Pancreas (tissue), 10 donors: ENCODE data around the gene STH. TPM values are rescaled to one million over a fixed set of nuclear protein-coding genes. Genes with fewer than 3 reads are reported as not detected.

Experiments used
- ATAC-seq, 4 donors: fragments of 200-7000 bp; cut with Tn5 transposase; one replicate each; pipeline versions ENCODE4 v1.8.0 to v1.9.1; 2020; ENCODE audit warnings: mild to moderate bottlenecking in 4 of 4, moderate library complexity in 4 of 4
- DNase-seq, 6 donors: peaks; one replicate each; pipeline ENCODE4 v3.0.0-alpha.2; 2020
- FAIRE-seq: peaks from 2 replicates; lab custom pipeline; 2012; peaks lifted over from hg19 to GRCh38; lab: Jason Lieb, UNC
- H3K27ac ChIP-seq, 4 donors: fragments of 200-600 bp; sonication (generic); 1 replicate in 3 of 4; 2 replicates in 1 of 4; pipeline versions ENCODE4 v1.5.0 to v1.8.0; 2020
- H3K27me3 ChIP-seq, 4 donors: fragments of 200-600 bp; one replicate each; pipeline ENCODE4 v1.8.0; 2021
- H3K36me3 ChIP-seq, 3 donors: fragments of 200-600 bp; sonication (generic) in 1 of 3; one replicate each; pipeline versions ENCODE4 v1.5.0 to v1.8.0; 2020 to 2021
- H3K4me1 ChIP-seq, 3 donors: fragments of 200-600 bp; one replicate each; pipeline ENCODE4 v1.8.0; 2021
- H3K4me3 ChIP-seq, 4 donors: fragments of 200-600 bp; sonication (generic) in 2 of 4; one replicate each; pipeline versions ENCODE4 v1.5.0 to v1.8.0; 2020 to 2021
- H3K9me3 ChIP-seq, 4 donors: fragments of 200-600 bp; one replicate each; pipeline ENCODE4 v1.8.0; 2021
- WGBS, 2 donors: extraction: QIAGEN DNeasy Blood & Tissue Kit; methylation state at CpG; one replicate each; pipeline ENCODE4 v1.1.7; 2013; 5-methylcytosine and 5-hydroxymethylcytosine counted together
- intact Hi-C, 3 donors: fragments of 100-400 bp; cut with DNase I; formaldehyde crosslinking; loops; one replicate each; pipeline versions ENCODE4 v1.11.1 to v1.14.2; 2022
- polyA plus RNA-seq, 2 donors: library from polyadenylated mRNA; stranded (reverse); fragments of 200-250 nt; gene quantifications; one replicate each; pipeline ENCODE4 v1.2.3, GENCODE V29; 2013
- total RNA-seq, 6 donors: library from RNA; stranded (reverse); fragmentation: NEBNext Ultra II Directional in 4 of 6; extraction: Animal tissue kit (Norgen Biotek cat#: 25700) in 4 of 6; gene quantifications; one replicate each; pipeline versions ENCODE4 v1.2.1 to v1.2.4, GENCODE V29; 2021 to 2023
- TF ChIP-seq, protein P1 (sequence below), 4 donors: fragments of 200-600 bp; sonication (generic) in 3 of 4; IDR thresholded peaks; one replicate each; pipeline versions ENCODE4 v1.5.0 to v1.8.0; 2021; ENCODE audit warnings: antibody characterized with exemption in 4 of 4
- donor health status: healthy with polysubstance abuse.
- donor health status: DM: no; HTN: no; CAD: no; lungs with moderate emphysema.
- donor health status: DM: no; HTN: no; CAD: no.
- donor health status: control.
- donor health status: control.
- donor health status: Bipolar disorder and iron deficiency.
- donor health status: DM: yes; HTN: yes; CAD: no.
- donor health status: DM: no; HTN: no; CAD: no.
- donor health status: DM: no; HTN: no; CAD: no.
- donor health status: DM: yes; HTN: yes; CAD: no.

The STH gene
- total and polyA plus RNA-seq, 8 donors, result not detected

DNA sequence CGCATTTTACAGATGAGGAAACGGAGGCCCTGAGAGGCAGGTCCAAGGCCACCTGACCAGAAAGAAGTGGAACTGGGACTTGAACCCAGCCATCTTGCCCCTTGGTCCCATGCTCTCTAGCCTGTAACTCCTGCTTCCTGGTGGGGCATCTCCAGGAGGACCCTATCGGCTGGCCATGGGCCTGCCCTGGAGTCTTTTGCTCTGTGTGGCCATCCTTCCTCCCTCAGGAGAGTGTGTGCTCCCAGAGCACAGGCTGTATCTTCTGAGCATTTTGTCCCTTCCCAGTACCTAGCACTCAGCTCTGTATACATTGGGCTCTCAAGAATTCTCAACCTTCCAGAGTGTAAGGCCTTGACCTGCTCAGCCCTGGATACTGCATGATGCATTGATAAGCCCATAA is 28.4 kb upstream of the STH start:
- ATAC-seq, result no peak
- no peaks in the 10 kb centered on the region for H3K27me3 ChIP-seq
- TF ChIP-seq, protein P1, sequence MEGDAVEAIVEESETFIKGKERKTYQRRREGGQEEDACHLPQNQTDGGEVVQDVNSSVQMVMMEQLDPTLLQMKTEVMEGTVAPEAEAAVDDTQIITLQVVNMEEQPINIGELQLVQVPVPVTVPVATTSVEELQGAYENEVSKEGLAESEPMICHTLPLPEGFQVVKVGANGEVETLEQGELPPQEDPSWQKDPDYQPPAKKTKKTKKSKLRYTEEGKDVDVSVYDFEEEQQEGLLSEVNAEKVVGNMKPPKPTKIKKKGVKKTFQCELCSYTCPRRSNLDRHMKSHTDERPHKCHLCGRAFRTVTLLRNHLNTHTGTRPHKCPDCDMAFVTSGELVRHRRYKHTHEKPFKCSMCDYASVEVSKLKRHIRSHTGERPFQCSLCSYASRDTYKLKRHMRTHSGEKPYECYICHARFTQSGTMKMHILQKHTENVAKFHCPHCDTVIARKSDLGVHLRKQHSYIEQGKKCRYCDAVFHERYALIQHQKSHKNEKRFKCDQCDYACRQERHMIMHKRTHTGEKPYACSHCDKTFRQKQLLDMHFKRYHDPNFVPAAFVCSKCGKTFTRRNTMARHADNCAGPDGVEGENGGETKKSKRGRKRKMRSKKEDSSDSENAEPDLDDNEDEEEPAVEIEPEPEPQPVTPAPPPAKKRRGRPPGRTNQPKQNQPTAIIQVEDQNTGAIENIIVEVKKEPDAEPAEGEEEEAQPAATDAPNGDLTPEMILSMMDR (IDR thresholded peaks at IDR 0.05), result no peak

DNA sequence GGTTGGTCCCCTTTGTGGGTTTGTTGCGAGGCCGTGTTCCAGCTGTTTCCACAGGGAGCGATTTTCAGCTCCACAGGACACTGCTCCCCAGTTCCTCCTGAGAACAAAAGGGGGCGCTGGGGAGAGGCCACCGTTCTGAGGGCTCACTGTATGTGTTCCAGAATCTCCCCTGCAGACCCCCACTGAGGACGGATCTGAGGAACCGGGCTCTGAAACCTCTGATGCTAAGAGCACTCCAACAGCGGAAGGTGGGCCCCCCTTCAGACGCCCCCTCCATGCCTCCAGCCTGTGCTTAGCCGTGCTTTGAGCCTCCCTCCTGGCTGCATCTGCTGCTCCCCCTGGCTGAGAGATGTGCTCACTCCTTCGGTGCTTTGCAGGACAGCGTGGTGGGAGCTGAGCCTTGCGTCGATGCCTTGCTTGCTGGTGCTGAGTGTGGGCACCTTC is 27.3 kb upstream of the STH start:
- DNase-seq, result no peak
- Histone ChIP-seq H3K4me1 (peaks cover 0 to 4% (median 0%) of the 10 kb centered on the region in 3 donors), H3K9me3 (no peaks in the 10 kb centered on the region), H3K27ac (no peak overlapping the region), H3K36me3 (no peaks in the 10 kb centered on the region), H3K27me3 (no peaks in the 10 kb centered on the region), H3K4me3 (no peak overlapping the region)
- WGBS, 2 donors, result 59 to 61% methylated on average over 14 of the region's 14 CpGs
- ATAC-seq, result no peak
- no peak for FAIRE-seq
- TF ChIP-seq, protein P1 (IDR thresholded peaks at IDR 0.05), result no peak
- intact Hi-C loops, result no loop called here

More for the DNA sequence above, 28.4 kb upstream of the STH start:
- Histone ChIP-seq H3K4me3 (no peak overlapping the region), H3K27ac (no peak overlapping the region), H3K9me3 (no peaks in the 10 kb centered on the region), H3K4me1 (peaks cover 0 to 4% (median 0%) of the 10 kb centered on the region in 3 donors), H3K36me3 (no peaks in the 10 kb centered on the region)
- intact Hi-C loops, result no loop called here
- no peak for FAIRE-seq
- no peak for DNase-seq
- WGBS, 2 donors, result 95 to 97% methylated on average over 3 of the region's 3 CpGs

DNA sequence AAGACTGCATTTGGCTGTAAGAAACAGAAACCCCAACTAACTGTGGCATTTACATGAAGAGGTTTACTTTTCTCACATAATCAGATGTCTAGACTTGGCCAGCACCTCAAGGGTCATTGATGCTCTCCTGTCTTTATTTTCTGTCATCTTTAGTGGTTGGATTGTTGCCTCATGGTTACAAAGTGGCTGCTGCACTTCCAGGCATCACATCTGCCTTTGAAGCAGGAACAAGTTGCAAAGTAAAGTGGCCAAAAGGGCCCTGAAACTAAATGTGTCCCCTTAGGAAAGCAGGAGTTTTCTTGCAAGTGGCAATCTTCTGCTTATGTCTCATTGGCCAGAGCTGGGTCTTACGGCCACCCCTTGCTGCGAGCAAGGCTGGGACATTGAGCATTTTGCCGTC is 26.5 kb upstream of the STH start:
- TF ChIP-seq, protein P1 (IDR thresholded peaks at IDR 0.05), result no peak
- Histone ChIP-seq H3K36me3 (no peaks in the 10 kb centered on the region), H3K27ac (no peak overlapping the region), H3K4me1 (peaks cover 0 to 4% (median 0%) of the 10 kb centered on the region in 3 donors), H3K9me3 (no peaks in the 10 kb centered on the region), H3K4me3 (no peak overlapping the region), H3K27me3 (no peaks in the 10 kb centered on the region)
- 92 to 94% methylated on average over 3 of the region's 3 CpGs for whole genome bisulfite sequencing, 2 donors
- FAIRE-seq, result no peak
- DNase-seq, result no peak
- intact Hi-C loops, result no loop called here
- ATAC-seq, result no peak

DNA sequence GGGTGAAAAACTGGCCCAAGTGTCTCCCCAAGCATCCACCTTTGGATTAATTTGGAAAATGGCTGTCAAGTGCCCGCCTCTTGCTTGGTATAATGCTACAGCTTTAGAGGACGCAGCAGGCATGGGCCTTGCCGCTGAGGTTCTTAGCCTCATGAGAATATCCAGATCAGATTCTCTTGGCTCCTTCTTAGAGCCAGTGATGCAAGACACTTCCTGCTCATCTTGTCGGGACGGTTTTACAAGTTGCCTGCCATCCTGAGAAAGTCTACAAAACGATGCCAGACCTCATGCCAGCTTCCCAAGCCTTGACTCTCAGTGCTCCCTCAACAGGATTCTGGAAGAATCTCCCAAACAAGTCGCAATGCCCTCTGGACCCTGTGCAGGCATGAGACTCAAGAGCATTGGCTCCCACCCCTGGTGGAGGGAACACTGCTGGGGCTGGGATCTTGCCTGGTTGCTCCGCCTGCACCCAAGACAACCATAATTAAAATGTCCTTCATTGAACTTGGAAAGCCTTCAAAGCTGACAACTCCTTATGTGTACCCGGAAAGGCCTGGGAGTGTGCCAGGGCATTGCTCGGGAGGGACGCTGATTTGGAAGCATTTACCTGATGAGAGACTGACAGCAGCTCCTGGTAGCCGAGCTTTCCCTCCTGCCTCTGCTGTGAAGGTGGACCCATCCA is 25.8 kb upstream of the STH start:
- TF ChIP-seq, protein P1 (IDR thresholded peaks at IDR 0.05), result no peak
- peak in 2 of 6 donors; percentile 31 for DNase-seq
- ATAC-seq, result peak in 3 of 4 donors; percentile 38 to 67 (median 51)
- Histone ChIP-seq H3K27me3 (no peaks in the 10 kb centered on the region), H3K4me3 (no peak overlapping the region), H3K9me3 (no peaks in the 10 kb centered on the region), H3K4me1 (peaks cover 0 to 4% (median 0%) of the 10 kb centered on the region in 3 donors), H3K27ac (no peak overlapping the region), H3K36me3 (no peaks in the 10 kb centered on the region)
- intact Hi-C loops, result no loop called here
- 53 to 59% methylated on average over 12 of the region's 12 CpGs for WGBS, 2 donors
- FAIRE-seq, result no peak
